ENCODE measurements around the gene KRTAP6-2.

The KRTAP6-2 gene

GRCh38 chr21:30628109-30628508, 29.4 kb upstream of the KRTAP6-2 start:
- TF ChIP-seq CTCF (IDR thresholded peaks at IDR 0.05; ENCODE audit: low read depth, low read length): no peak
- no peak for DNase-seq (ENCODE audit: low read depth in 2 of 2)
- H3K4me3 ChIP-seq (replicated peaks in 1 of 2; ENCODE audit: low read depth in 2 of 2, low read length in 2 of 2): no peak overlapping the region

- no peak for TF ChIP-seq CTCF (IDR thresholded peaks at IDR 0.05; ENCODE audit: low read depth, low read length)
- no peak for DNase-seq (ENCODE audit: low read depth in 2 of 2)
- no peak overlapping the region for H3K4me3 ChIP-seq (replicated peaks in 1 of 2; ENCODE audit: low read depth in 2 of 2, low read length in 2 of 2)
Measured at GRCh38 chr21:30625449-30626165, 26.9 kb upstream of the KRTAP6-2 start.

GRCh38 chr21:30623362-30623761, 24.7 kb upstream of the KRTAP6-2 start:
- no peak for TF ChIP-seq CTCF (IDR thresholded peaks at IDR 0.05; ENCODE audit: low read depth, low read length)
- DNase-seq (ENCODE audit: low read depth in 2 of 2): no peak
- no peak overlapping the region for H3K4me3 ChIP-seq (replicated peaks in 1 of 2; ENCODE audit: low read depth in 2 of 2, low read length in 2 of 2)

GRCh38 chr21:30620522-30620921, 21.8 kb upstream of the KRTAP6-2 start, which contains the start of gene KRTAP20-4:
Gene KRTAP20-4 (plus strand): TSS chr21:30620627.
- H3K4me3 ChIP-seq (replicated peaks in 1 of 2; ENCODE audit: low read depth in 2 of 2, low read length in 2 of 2): no peak within 1 kb of the TSS
- DNase-seq (ENCODE audit: low read depth in 2 of 2): no peak
- TF ChIP-seq CTCF (IDR thresholded peaks at IDR 0.05; ENCODE audit: low read depth, low read length): no peak

- no peak for DNase-seq (ENCODE audit: low read depth in 2 of 2)
- H3K4me3 ChIP-seq (replicated peaks in 1 of 2; ENCODE audit: low read depth in 2 of 2, low read length in 2 of 2): no peak overlapping the region
- TF ChIP-seq CTCF (IDR thresholded peaks at IDR 0.05; ENCODE audit: low read depth, low read length): no peak
Measured at GRCh38 chr21:30620080-30620479, 21.4 kb upstream of the KRTAP6-2 start.

GRCh38 chr21:30616125-30616524, 17.4 kb upstream of the KRTAP6-2 start, which contains the start of gene KRTAP20-1:
Gene KRTAP20-1 (plus strand): TSS chr21:30616425. CDS start chr21:30616455, 30 bp downstream.
- DNase-seq (ENCODE audit: low read depth in 2 of 2): no peak
- H3K4me3 ChIP-seq (replicated peaks in 1 of 2; ENCODE audit: low read depth in 2 of 2, low read length in 2 of 2): no peak within 1 kb of the TSS
- TF ChIP-seq CTCF (IDR thresholded peaks at IDR 0.05; ENCODE audit: low read depth, low read length): no peak

GRCh38 chr21:30615199-30615598, 16.5 kb upstream of the KRTAP6-2 start:
- no peak overlapping the region for H3K4me3 ChIP-seq (replicated peaks in 1 of 2; ENCODE audit: low read depth in 2 of 2, low read length in 2 of 2)
- no peak for TF ChIP-seq CTCF (IDR thresholded peaks at IDR 0.05; ENCODE audit: low read depth, low read length)
- DNase-seq (ENCODE audit: low read depth in 2 of 2): no peak

Data from cardiac fibroblast (primary cell).